Mesenchymal stem cell (in vitro differentiated cells and primary cell): ENCODE results near the gene TEP1.
"Not testable (repeated sequence)": the region's sequence is repeated elsewhere in the genome, so short reads cannot be mapped to it uniquely, and the experiment has no call there.

Source experiments
- DNase-seq: peaks from one replicate; pipeline ENCODE4 v3.0.0-alpha.2; 2013
- H2AFZ ChIP-seq: one replicate; pipeline ENCODE4 v1.6.1; 2013; ENCODE audit warnings: low read depth, mild to moderate bottlenecking, control low read depth, inconsistent platforms, low read length, moderate library complexity
- H2AK5ac ChIP-seq: 2 replicates; pipeline ENCODE4 v1.6.1; 2013; ENCODE audit warnings: low read length, moderate library complexity, mild to moderate bottlenecking, inconsistent platforms; ENCODE audit not compliant: severe bottlenecking
- H2BK120ac ChIP-seq: one replicate; pipeline ENCODE4 v1.6.1; 2013; ENCODE audit warnings: low read depth, mild to moderate bottlenecking, inconsistent platforms, low read length, moderate library complexity
- H2BK12ac ChIP-seq, 2 experiments: one replicate each; pipeline ENCODE4 v1.6.1; 2013; ENCODE audit warnings: inconsistent platforms in 2 of 2, low read length in 2 of 2, mild to moderate bottlenecking in 2 of 2, moderate library complexity in 2 of 2, control low read depth in 1 of 2
- H2BK15ac ChIP-seq: one replicate; pipeline ENCODE4 v1.6.1; 2013; ENCODE audit warnings: mild to moderate bottlenecking, low read depth, inconsistent platforms; ENCODE audit not compliant: poor library complexity, severe bottlenecking
- H2BK5ac ChIP-seq: 2 replicates; pipeline ENCODE4 v1.6.1; 2013; ENCODE audit warnings: low read depth, mild to moderate bottlenecking, low read length, control low read depth, inconsistent platforms; ENCODE audit not compliant: poor library complexity, severe bottlenecking
- H3K14ac ChIP-seq, 2 experiments: one replicate each; pipeline ENCODE4 v1.6.1; 2013; ENCODE audit warnings: inconsistent platforms in 2 of 2, low read length in 2 of 2, control low read depth in 1 of 2, mild to moderate bottlenecking in 1 of 2, moderate library complexity in 1 of 2
- H3K18ac ChIP-seq, 2 experiments: one replicate each; pipeline ENCODE4 v1.6.1; 2013; ENCODE audit warnings: inconsistent platforms in 2 of 2, low read length in 2 of 2, control low read depth in 1 of 2, low read depth in 1 of 2, mild to moderate bottlenecking in 1 of 2
- H3K23ac ChIP-seq, 2 experiments: one replicate each; pipeline ENCODE4 v1.6.1; 2013; ENCODE audit warnings: inconsistent platforms in 2 of 2, low read length in 2 of 2, mild to moderate bottlenecking in 2 of 2, moderate library complexity in 2 of 2, control low read depth in 1 of 2
- H3K27ac ChIP-seq: 2 replicates; pipeline ENCODE4 v1.5.1; 2013; ENCODE audit warnings: mild to moderate bottlenecking, moderate library complexity, low read length, control low read depth, inconsistent platforms; ENCODE audit not compliant: poor library complexity, severe bottlenecking
- H3K27me3 ChIP-seq, 2 experiments: 2 replicates each; pipeline versions ENCODE4 v1.6.1 to v1.7.0; 2013; ENCODE audit warnings: low read length in 2 of 2, mild to moderate bottlenecking in 2 of 2, moderate library complexity in 2 of 2, control low read depth in 1 of 2, inconsistent platforms in 1 of 2; ENCODE audit not compliant: control insufficient read depth in 1 of 2, insufficient read depth in 1 of 2
- H3K36me3 ChIP-seq, 2 experiments: 2 replicates each; pipeline versions ENCODE4 v1.6.1 to v1.7.0; 2013; ENCODE audit warnings: low read length in 2 of 2, control low read depth in 1 of 2, inconsistent platforms in 1 of 2, low read depth in 1 of 2, mild to moderate bottlenecking in 1 of 2; ENCODE audit not compliant: insufficient read depth in 2 of 2, control insufficient read depth in 1 of 2
- H3K4ac ChIP-seq, 2 experiments: one replicate each; pipeline ENCODE4 v1.6.1; 2013; ENCODE audit warnings: inconsistent platforms in 2 of 2, low read length in 2 of 2, mild to moderate bottlenecking in 2 of 2, moderate library complexity in 2 of 2, control low read depth in 1 of 2, low read depth in 1 of 2
- H3K4me1 ChIP-seq: 2 replicates; pipeline ENCODE4 v1.6.1; 2013; ENCODE audit warnings: low read depth, low read length, control low read depth; ENCODE audit not compliant: control insufficient read depth, insufficient read depth
- H3K4me2 ChIP-seq: 2 replicates; pipeline ENCODE4 v1.6.1; 2013; ENCODE audit warnings: low read length, mild to moderate bottlenecking, inconsistent platforms; ENCODE audit not compliant: poor library complexity, severe bottlenecking
- H3K4me3 ChIP-seq, 2 experiments: 2 replicates each; pipeline versions ENCODE4 v1.5.1 to v1.7.0; 2013; ENCODE audit warnings: low read length in 2 of 2, mild to moderate bottlenecking in 2 of 2, control low read depth in 1 of 2, low read depth in 1 of 2; ENCODE audit not compliant: insufficient read depth in 1 of 2
- H3K79me1 ChIP-seq: replicated peaks from 2 replicates; pipeline ENCODE4 v1.6.1; 2013; ENCODE audit warnings: mild to moderate bottlenecking, control low read depth, low read length, inconsistent platforms; ENCODE audit not compliant: poor library complexity, severe bottlenecking
- H3K9ac ChIP-seq: 2 replicates; pipeline ENCODE4 v1.7.0; 2013; ENCODE audit warnings: mild to moderate bottlenecking, low read length, moderate library complexity
- H3K9me3 ChIP-seq: 2 replicates; pipeline ENCODE4 v1.7.0; 2013; ENCODE audit warnings: mild to moderate bottlenecking, low read length; ENCODE audit not compliant: control insufficient read depth
- H4K8ac ChIP-seq: one replicate; pipeline ENCODE4 v1.6.1; 2013; ENCODE audit warnings: inconsistent platforms, mild to moderate bottlenecking, low read length, moderate library complexity
- H4K91ac ChIP-seq: one replicate; pipeline ENCODE4 v1.6.1; 2013; ENCODE audit warnings: mild to moderate bottlenecking, low read length, inconsistent platforms
- WGBS: methylation state at CpG from one replicate; pipeline ENCODE4 v1.1.7; 2013; ENCODE audit warnings: mixed read lengths; 5-methylcytosine and 5-hydroxymethylcytosine counted together

Gene TEP1

GRCh38 chr14:20454516-20455354 lies 41.4 kb upstream of the TEP1 start, which contains the start of the genes APEX1 and OSGEP:
Gene APEX1, plus strand, starts transcription at chr14:20455226. Its CDS starts 420 bp downstream, at chr14:20455646.
Gene OSGEP, minus strand, starts transcription at chr14:20454812. Its CDS starts 129 bp downstream, at chr14:20454683.
- Histone ChIP-seq H3K4me1 (peaks cover 6% of the 10 kb centered on the region), H2BK15ac (peak within 1 kb of the TSS; percentile 86), H3K27ac (peak within 1 kb of the TSS; percentile 100), H3K9me3 (no peaks in the 10 kb centered on the region), H3K4me3 (peak within 1 kb of the TSS; percentile 70 to 95), H2AFZ (peak within 1 kb of the TSS; percentile 93), H4K91ac (peak within 1 kb of the TSS; percentile 76), H2BK5ac (peak within 1 kb of the TSS; percentile 92), H4K8ac (peak within 1 kb of the TSS; percentile 97), H2AK5ac (peak within 1 kb of the TSS; percentile 63), H3K79me1 (peaks cover 19% of the 10 kb centered on the region), H3K18ac (peak within 1 kb of the TSS; percentile 94 to 97), H3K4ac (peak within 1 kb of the TSS; percentile 89 to 93), H3K23ac (no peak within 1 kb of the TSS), H3K4me2 (peak within 1 kb of the TSS; percentile 79), H3K27me3 (no peaks in the 10 kb centered on the region), H3K36me3 (peaks cover 32 to 63% of the 10 kb centered on the region in 2 experiments), H3K14ac (peak within 1 kb of the TSS in 1 of 2 experiments; percentile 45), H2BK120ac (peak within 1 kb of the TSS; percentile 58), H3K9ac (peak within 1 kb of the TSS; percentile 94), H2BK12ac (no peak within 1 kb of the TSS)
- under 1% methylated on average over 56 of the region's 56 CpGs for WGBS
- peak; percentile 99 for DNase-seq

GRCh38 chr14:20452831-20453230 lies 39.5 kb upstream of the TEP1 start:
- H4K8ac ChIP-seq, H3K4me2 ChIP-seq, H2BK5ac ChIP-seq, H3K4me3 ChIP-seq, H3K14ac ChIP-seq, H3K4ac ChIP-seq, H2BK120ac ChIP-seq, H2BK12ac ChIP-seq, H3K27ac ChIP-seq, H3K18ac ChIP-seq, H2AFZ ChIP-seq, H2BK15ac ChIP-seq, H3K9me3 ChIP-seq, H3K27me3 ChIP-seq, H3K9ac ChIP-seq, H4K91ac ChIP-seq, H2AK5ac ChIP-seq, H3K23ac ChIP-seq, DNase-seq, H3K4me1 ChIP-seq: not testable (repeated sequence)
- H3K79me1 ChIP-seq = peaks cover 13% of the 10 kb centered on the region
- peaks cover 33 to 63% of the 10 kb centered on the region in 2 experiments for H3K36me3 ChIP-seq
- 98% methylated on average over 8 of the region's 8 CpGs for WGBS

DNA sequence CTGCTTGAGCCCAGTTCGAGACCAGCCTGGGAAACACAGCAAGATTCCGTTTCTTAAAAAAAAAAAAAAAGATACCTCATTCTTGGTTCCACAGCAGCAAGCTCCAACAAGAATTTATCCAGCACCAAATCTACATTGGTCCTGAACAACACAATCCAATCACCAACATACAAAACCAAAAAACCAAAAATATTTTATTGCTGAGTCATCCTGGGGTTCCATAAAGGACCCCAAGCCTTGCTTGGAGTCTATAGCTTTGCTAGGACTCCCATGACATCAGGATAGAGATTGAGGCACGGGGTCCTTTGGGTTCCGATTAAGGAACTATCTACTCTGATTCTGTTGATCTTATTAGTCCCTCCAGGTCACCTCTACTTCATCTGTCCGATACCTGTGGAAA lies 33.6 kb upstream of the TEP1 start:
- H2BK5ac ChIP-seq = no peak overlapping the region
- no peak overlapping the region for H3K4ac ChIP-seq
- H2BK120ac ChIP-seq = no peak overlapping the region
- H3K9ac ChIP-seq = no peak overlapping the region
- no peaks in the 10 kb centered on the region for H3K4me1 ChIP-seq
- H2AK5ac ChIP-seq = no peak overlapping the region
- no peak overlapping the region for H2BK15ac ChIP-seq
- no peak overlapping the region for H3K14ac ChIP-seq
- DNase-seq = no peak
- H4K8ac ChIP-seq = no peak overlapping the region
- H3K4me3 ChIP-seq = no peak overlapping the region
- no peak overlapping the region for H4K91ac ChIP-seq
- H3K79me1 ChIP-seq = peaks cover 9% of the 10 kb centered on the region
- no peak overlapping the region for H3K23ac ChIP-seq
- H3K27me3 ChIP-seq = no peaks in the 10 kb centered on the region
- no peak overlapping the region for H3K18ac ChIP-seq
- no peak overlapping the region for H3K27ac ChIP-seq
- no peak overlapping the region for H2BK12ac ChIP-seq
- no peak overlapping the region for H3K4me2 ChIP-seq
- H3K9me3 ChIP-seq = no peaks in the 10 kb centered on the region
- WGBS = 97% methylated on average over 5 of the region's 5 CpGs
- H2AFZ ChIP-seq = no peak overlapping the region
- H3K36me3 ChIP-seq = peaks cover 36 to 74% of the 10 kb centered on the region in 2 experiments

DNA sequence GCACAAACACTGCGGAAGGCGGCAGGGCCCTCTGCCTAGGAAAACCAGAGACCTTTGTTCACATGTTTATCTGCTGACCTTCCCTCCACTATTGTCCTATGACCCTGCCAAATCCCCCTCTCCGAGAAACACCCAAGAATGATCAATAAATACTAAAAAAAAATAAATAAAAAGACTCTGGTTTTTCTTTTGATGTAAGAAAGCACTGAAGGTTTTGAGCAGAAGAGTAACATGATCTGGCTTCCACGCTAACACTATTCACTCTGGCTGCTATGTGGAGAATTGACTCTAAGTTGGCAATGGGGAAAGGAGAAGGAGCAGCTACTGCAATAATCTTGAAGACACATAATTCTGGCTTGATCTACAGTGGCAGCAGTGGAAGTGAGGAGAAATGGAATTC lies 30.3 kb upstream of the TEP1 start:
- H2BK120ac ChIP-seq, H2AFZ ChIP-seq, H2AK5ac ChIP-seq: not testable (repeated sequence)

More for the DNA sequence above, 30.3 kb upstream of the TEP1 start:
- not testable (repeated sequence) for H3K23ac ChIP-seq, H3K4me1 ChIP-seq, H3K18ac ChIP-seq, H3K27ac ChIP-seq, H3K27me3 ChIP-seq, DNase-seq, H2BK12ac ChIP-seq, H3K4me3 ChIP-seq, H3K9me3 ChIP-seq, H4K8ac ChIP-seq, H3K4ac ChIP-seq, H4K91ac ChIP-seq, H3K4me2 ChIP-seq, H3K9ac ChIP-seq, H3K14ac ChIP-seq, H2BK15ac ChIP-seq, H2BK5ac ChIP-seq, H3K79me1 ChIP-seq
- WGBS = 100% methylated on average over 1 of the region's 4 CpGs
- H3K36me3 ChIP-seq = peaks cover 24 to 44% of the 10 kb centered on the region in 2 experiments
